ENCODE results near the gene SULT2B1.

The SULT2B1 gene

DNA sequence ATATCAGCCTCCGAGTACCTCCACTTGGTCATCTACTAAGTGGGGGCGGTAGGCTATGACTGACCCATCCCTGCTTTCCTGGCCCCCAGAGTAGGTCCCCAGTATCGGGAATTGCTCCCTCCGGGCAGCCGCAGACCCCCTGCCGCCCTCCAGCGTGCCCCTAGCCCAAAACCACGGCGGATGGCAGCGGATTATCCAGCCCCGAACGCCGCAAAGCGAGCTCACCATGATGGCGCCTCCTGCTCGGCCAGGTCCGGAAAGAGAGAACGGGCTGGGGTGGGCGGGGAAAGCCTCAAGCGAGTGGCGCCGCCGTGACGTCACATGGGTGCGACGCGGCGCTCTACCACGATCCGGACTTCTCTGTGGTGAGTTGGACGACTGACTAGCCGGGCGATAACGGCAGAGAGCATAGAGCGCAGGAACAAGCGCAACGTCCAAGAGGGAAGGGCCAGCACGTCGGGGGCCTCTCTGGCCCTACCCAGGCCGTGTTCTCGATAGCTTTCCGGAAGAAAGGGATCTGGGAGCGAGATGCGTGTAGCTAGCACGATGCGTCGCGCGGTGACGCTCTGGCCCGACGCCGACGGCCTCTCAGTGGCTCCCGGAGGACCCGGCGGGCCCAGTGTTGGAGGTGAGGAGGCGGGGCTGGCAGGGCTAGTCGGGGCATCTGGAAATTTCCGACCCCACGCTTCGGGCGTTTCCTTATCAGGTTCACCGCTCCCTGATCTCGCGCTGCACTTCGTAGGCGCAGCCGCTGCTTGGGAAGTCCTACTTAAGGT, 67.1 kb downstream of the SULT2B1 start, which contains the start of the genes RPL18 and SPHK2:
Gene RPL18 (minus strand): TSS at position 263 of the 776 bp plus-strand sequence. CDS start 35 bp downstream, at position 228.
Gene SPHK2 (plus strand): TSS at position 591 of the 776 bp plus-strand sequence. CDS start 1,009 bp downstream, outside the sequence.
- no peaks in the 10 kb centered on the region for H3K27me3 ChIP-seq (ENCODE audit: control insufficient read depth in 3 of 3, insufficient read depth in 3 of 3, low read depth in 1 of 3, low read length in 3 of 3)
- H2AFZ ChIP-seq (ENCODE audit: low read length): peak within 1 kb of the TSS; percentile 84
- peak within 1 kb of the TSS; percentile 19 for H4K8ac ChIP-seq (ENCODE audit: low read depth, low read length)
- H3K36me3 ChIP-seq (replicated peaks in 1 of 2; ENCODE audit: control insufficient read depth in 2 of 2, insufficient read depth in 2 of 2, low read length in 2 of 2): peaks cover 27 to 37% of the 10 kb centered on the region in 2 donors
- WGBS, 2 donors (ENCODE audit: extremely low coverage in 2 of 2, insufficient read length in 2 of 2, insufficient replicate concordance in 1 of 2): no CpG with 5 or more reads among the region's 69 CpGs
- peaks cover 17 to 22% of the 10 kb centered on the region in 2 donors for H3K4me1 ChIP-seq (ENCODE audit: control insufficient read depth in 2 of 2, insufficient read depth in 1 of 2, low read depth in 1 of 2, low read length in 2 of 2)
- H2BK15ac ChIP-seq (ENCODE audit: low read length): peak within 1 kb of the TSS; percentile 46
- H2BK120ac ChIP-seq (ENCODE audit: low read depth, low read length): no peak within 1 kb of the TSS
- H2BK5ac ChIP-seq (ENCODE audit: low read length): peak within 1 kb of the TSS; percentile 88
- DNase-seq (ENCODE audit: low spot score): peak; percentile 99
- H2AK5ac ChIP-seq (ENCODE audit: low read depth, low read length): peak within 1 kb of the TSS; percentile 76
- peak within 1 kb of the TSS; percentile 40 for H3K4ac ChIP-seq (ENCODE audit: low read length)
- H3K9me3 ChIP-seq (replicated peaks in 1 of 2; ENCODE audit: control insufficient read depth in 2 of 2, insufficient read depth in 1 of 2, low read depth in 1 of 2, low read length in 2 of 2): no peaks in the 10 kb centered on the region
- no peak within 1 kb of the TSS for H4K91ac ChIP-seq (ENCODE audit: low read depth, low read length, poor library complexity)
- peak within 1 kb of the TSS; percentile 9 for H3K14ac ChIP-seq (ENCODE audit: low read length)
- H3K18ac ChIP-seq (ENCODE audit: low read length): peak within 1 kb of the TSS; percentile 86
- H2BK12ac ChIP-seq (ENCODE audit: low read length): no peak within 1 kb of the TSS
- H3K4me2 ChIP-seq (ENCODE audit: insufficient read depth, low read length, poor library complexity, severe bottlenecking): peak within 1 kb of the TSS; percentile 83
- peak within 1 kb of the TSS; percentile 73 for H3K27ac ChIP-seq (replicated peaks; ENCODE audit: low read length)
- H3K9ac ChIP-seq (ENCODE audit: low read depth, low read length, poor library complexity): peak within 1 kb of the TSS; percentile 83
- H3K23ac ChIP-seq (ENCODE audit: low read depth, low read length, poor library complexity): peak within 1 kb of the TSS; percentile 97
- peak within 1 kb of the TSS; percentile 80 to 98 for H3K4me3 ChIP-seq (ENCODE audit: low read length in 2 of 2)
- peaks cover 12% of the 10 kb centered on the region for H3K79me1 ChIP-seq (ENCODE audit: low read depth, low read length)

- Histone ChIP-seq H3K27me3 (ENCODE audit: control insufficient read depth in 3 of 3, insufficient read depth in 3 of 3, low read depth in 1 of 3, low read length in 3 of 3) (no peaks in the 10 kb centered on the region), H4K91ac (ENCODE audit: low read depth, low read length, poor library complexity) (no peak overlapping the region), H3K9ac (ENCODE audit: low read depth, low read length, poor library complexity) (peak overlapping the region; percentile 17), H3K4me3 (ENCODE audit: low read length in 2 of 2) (peak overlapping the region; percentile 75 to 80), H3K79me1 (ENCODE audit: low read depth, low read length) (peaks cover 14% of the 10 kb centered on the region), H3K9me3 (replicated peaks in 1 of 2; ENCODE audit: control insufficient read depth in 2 of 2, insufficient read depth in 1 of 2, low read depth in 1 of 2, low read length in 2 of 2) (no peaks in the 10 kb centered on the region), H3K36me3 (replicated peaks in 1 of 2; ENCODE audit: control insufficient read depth in 2 of 2, insufficient read depth in 2 of 2, low read length in 2 of 2) (peaks cover 27 to 35% of the 10 kb centered on the region in 2 donors), H2BK12ac (ENCODE audit: low read length) (no peak overlapping the region), H2AK5ac (ENCODE audit: low read depth, low read length) (peak overlapping the region; percentile 76), H3K14ac (ENCODE audit: low read length) (peak overlapping the region; percentile 9), H3K23ac (ENCODE audit: low read depth, low read length, poor library complexity) (no peak overlapping the region), H3K4ac (ENCODE audit: low read length) (no peak overlapping the region), H3K4me1 (ENCODE audit: control insufficient read depth in 2 of 2, insufficient read depth in 1 of 2, low read depth in 1 of 2, low read length in 2 of 2) (peaks cover 15 to 19% of the 10 kb centered on the region in 2 donors), H2BK120ac (ENCODE audit: low read depth, low read length) (no peak overlapping the region), H3K18ac (ENCODE audit: low read length) (peak overlapping the region; percentile 81), H3K4me2 (ENCODE audit: insufficient read depth, low read length, poor library complexity, severe bottlenecking) (peak overlapping the region; percentile 50), H2BK5ac (ENCODE audit: low read length) (peak overlapping the region; percentile 15), H4K8ac (ENCODE audit: low read depth, low read length) (no peak overlapping the region), H2AFZ (ENCODE audit: low read length) (peak overlapping the region; percentile 84), H2BK15ac (ENCODE audit: low read length) (peak overlapping the region; percentile 46), H3K27ac (replicated peaks; ENCODE audit: low read length) (peak overlapping the region; percentile 31)
- no peak for DNase-seq (ENCODE audit: low spot score)
- WGBS, 2 donors (ENCODE audit: extremely low coverage in 2 of 2, insufficient read length in 2 of 2, insufficient replicate concordance in 1 of 2): no CpG with 5 or more reads among the region's 6 CpGs
Observed at GRCh38 chr19:48619692-48620585, 68.0 kb downstream of the SULT2B1 start.

- peak overlapping the region in 1 of 2 donors; percentile 51 for H3K4me3 ChIP-seq (ENCODE audit: low read length in 2 of 2)
- H2BK15ac ChIP-seq (ENCODE audit: low read length): no peak overlapping the region
- H2AK5ac ChIP-seq (ENCODE audit: low read depth, low read length): no peak overlapping the region
- H2AFZ ChIP-seq (ENCODE audit: low read length): peak overlapping the region; percentile 75
- H3K4me2 ChIP-seq (ENCODE audit: insufficient read depth, low read length, poor library complexity, severe bottlenecking): peak overlapping the region; percentile 30
- no peak overlapping the region for H3K18ac ChIP-seq (ENCODE audit: low read length)
- no peak for DNase-seq (ENCODE audit: low spot score)
- no peak overlapping the region for H4K8ac ChIP-seq (ENCODE audit: low read depth, low read length)
- peaks cover 5 to 13% of the 10 kb centered on the region in 2 donors for H3K4me1 ChIP-seq (ENCODE audit: control insufficient read depth in 2 of 2, insufficient read depth in 1 of 2, low read depth in 1 of 2, low read length in 2 of 2)
- H4K91ac ChIP-seq (ENCODE audit: low read depth, low read length, poor library complexity): no peak overlapping the region
- peaks cover 8% of the 10 kb centered on the region for H3K79me1 ChIP-seq (ENCODE audit: low read depth, low read length)
- H2BK12ac ChIP-seq (ENCODE audit: low read length): no peak overlapping the region
- no peak overlapping the region for H3K23ac ChIP-seq (ENCODE audit: low read depth, low read length, poor library complexity)
- no peak overlapping the region for H3K14ac ChIP-seq (ENCODE audit: low read length)
- peak overlapping the region; percentile 74 for H3K27ac ChIP-seq (replicated peaks; ENCODE audit: low read length)
- no CpG with 5 or more reads among the region's 8 CpGs for WGBS, 2 donors (ENCODE audit: extremely low coverage in 2 of 2, insufficient read length in 2 of 2, insufficient replicate concordance in 1 of 2)
- H3K9me3 ChIP-seq (replicated peaks in 1 of 2; ENCODE audit: control insufficient read depth in 2 of 2, insufficient read depth in 1 of 2, low read depth in 1 of 2, low read length in 2 of 2): no peaks in the 10 kb centered on the region
- H3K36me3 ChIP-seq (replicated peaks in 1 of 2; ENCODE audit: control insufficient read depth in 2 of 2, insufficient read depth in 2 of 2, low read length in 2 of 2): peaks cover 2 to 26% of the 10 kb centered on the region in 2 donors
- no peak overlapping the region for H3K9ac ChIP-seq (ENCODE audit: low read depth, low read length, poor library complexity)
- H3K27me3 ChIP-seq (ENCODE audit: control insufficient read depth in 3 of 3, insufficient read depth in 3 of 3, low read depth in 1 of 3, low read length in 3 of 3): no peaks in the 10 kb centered on the region
- no peak overlapping the region for H3K4ac ChIP-seq (ENCODE audit: low read length)
- no peak overlapping the region for H2BK5ac ChIP-seq (ENCODE audit: low read length)
- no peak overlapping the region for H2BK120ac ChIP-seq (ENCODE audit: low read depth, low read length)
Observed at GRCh38 chr19:48623556-48624066, 71.6 kb downstream of the SULT2B1 start.
